ENCODE measurements around the gene TRNT1.

TRNT1 gene

GRCh38 chr3:3165241-3165640 is 38.5 kb downstream of the TRNT1 start:
- TF ChIP-seq CTCF (IDR thresholded peaks at IDR 0.05): no peak

- TF ChIP-seq CTCF (IDR thresholded peaks at IDR 0.05): no peak
Measured at GRCh38 chr3:3165650-3166049, 38.9 kb downstream of the TRNT1 start.

GRCh38 chr3:3170998-3171397 is 44.3 kb downstream of the TRNT1 start:
- TF ChIP-seq CTCF (IDR thresholded peaks at IDR 0.05): peak; percentile 62

- TF ChIP-seq CTCF (IDR thresholded peaks at IDR 0.05): no peak
Measured at GRCh38 chr3:3172627-3173026, 45.9 kb downstream of the TRNT1 start.

- TF ChIP-seq CTCF (IDR thresholded peaks at IDR 0.05): no peak
Measured at GRCh38 chr3:3177861-3178497, 51.2 kb downstream of the TRNT1 start.

- no peak for TF ChIP-seq CTCF (IDR thresholded peaks at IDR 0.05)
Measured at GRCh38 chr3:3178498-3179328, 52.0 kb downstream of the TRNT1 start.

GRCh38 chr3:3179407-3180094 is 52.8 kb downstream of the TRNT1 start, which contains the start of gene CRBN:
Gene CRBN, minus strand, starts transcription at chr3:3179691. Its CDS starts 4 bp downstream, at chr3:3179687.
- peak; percentile 98 for TF ChIP-seq CTCF (IDR thresholded peaks at IDR 0.05)

Data from LNCAP (cell line).